GM19035 (cell line): ENCODE measurements around the gene USP54.

Experiments used
- ATAC-seq: cut with Tn5 transposase; IDR thresholded peaks from one replicate; pipeline ENCODE4 v1.9.1; 2021; ENCODE audit not compliant: unreplicated experiment

USP54 gene

GRCh38 chr10:73537288-73537687 is 53.9 kb downstream of the USP54 start:
- no peak for ATAC-seq

DNA sequence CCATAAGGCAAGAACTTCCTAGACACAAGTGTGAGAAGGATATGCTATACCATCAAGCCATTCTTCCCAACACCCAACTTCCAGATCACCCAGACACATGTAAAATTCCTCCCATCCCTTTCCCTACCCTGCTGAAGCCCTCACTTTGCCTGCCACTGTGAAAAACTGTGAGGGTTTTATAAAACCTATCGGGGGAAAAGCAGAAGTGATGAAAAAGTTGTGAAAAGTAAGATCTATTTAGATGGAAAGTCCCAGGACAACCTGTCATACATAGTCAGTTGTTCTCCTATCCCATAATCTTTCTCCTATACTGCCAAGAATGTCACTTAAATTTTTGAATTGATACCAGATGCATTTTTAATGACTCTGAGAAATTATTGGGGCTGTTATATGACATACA is 56.3 kb downstream of the USP54 start:
- ATAC-seq: no peak

- ATAC-seq: no peak
Observed at GRCh38 chr10:73529089-73529832, 61.9 kb downstream of the USP54 start.

GRCh38 chr10:73522263-73522662 is 68.9 kb downstream of the USP54 start:
- no peak for ATAC-seq

- ATAC-seq: no peak
Observed at GRCh38 chr10:73519336-73519735, 71.8 kb downstream of the USP54 start.

- no peak for ATAC-seq
Observed at GRCh38 chr10:73517166-73517888, 73.8 kb downstream of the USP54 start.

- ATAC-seq: no peak
Observed at GRCh38 chr10:73512207-73512743, 78.9 kb downstream of the USP54 start.

DNA sequence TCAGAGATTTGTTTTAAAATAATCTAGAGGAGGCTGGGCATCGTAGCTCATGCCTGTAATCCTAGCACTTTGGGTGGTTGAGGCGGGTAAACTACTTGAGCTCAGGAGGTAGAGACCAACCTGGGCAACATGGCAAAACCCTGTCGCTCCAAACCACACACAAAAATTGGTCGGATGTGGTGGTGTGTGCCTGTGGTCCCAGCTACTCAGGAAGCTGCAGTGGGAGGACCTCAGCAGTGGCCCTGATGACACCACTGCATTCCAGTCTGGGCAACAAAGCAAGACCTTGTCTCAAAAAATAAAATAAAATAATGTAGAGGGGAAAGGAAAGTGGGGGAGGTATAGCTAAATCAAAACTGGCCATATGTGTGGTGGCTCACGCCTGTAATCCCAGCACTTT is 81.4 kb downstream of the USP54 start:
- no peak for ATAC-seq

GRCh38 chr10:73506491-73506890 is 84.7 kb downstream of the USP54 start:
- no peak for ATAC-seq

- ATAC-seq: no peak
Observed at GRCh38 chr10:73506074-73506473, 85.1 kb downstream of the USP54 start.

DNA sequence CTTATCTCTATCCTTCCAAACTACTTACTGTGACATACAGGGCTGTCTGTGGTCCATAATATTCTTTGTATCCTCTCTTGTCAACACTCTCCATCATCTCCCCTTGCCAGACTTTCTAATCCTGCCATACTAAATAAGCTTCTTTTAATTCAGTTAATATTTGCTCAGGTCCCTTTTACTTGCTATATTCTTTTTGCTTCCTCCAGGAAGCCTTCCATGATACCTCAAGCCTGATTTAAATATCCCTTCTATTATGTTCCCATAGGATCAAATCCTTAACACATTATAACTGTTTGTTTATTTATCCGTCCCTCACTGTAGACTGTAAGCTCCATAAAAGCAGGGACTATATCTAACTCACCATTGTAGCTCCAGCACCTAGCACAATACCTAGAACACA is 88.1 kb downstream of the USP54 start:
- ATAC-seq: no peak

GRCh38 chr10:73501651-73502050 is 89.5 kb downstream of the USP54 start:
- ATAC-seq: no peak

DNA sequence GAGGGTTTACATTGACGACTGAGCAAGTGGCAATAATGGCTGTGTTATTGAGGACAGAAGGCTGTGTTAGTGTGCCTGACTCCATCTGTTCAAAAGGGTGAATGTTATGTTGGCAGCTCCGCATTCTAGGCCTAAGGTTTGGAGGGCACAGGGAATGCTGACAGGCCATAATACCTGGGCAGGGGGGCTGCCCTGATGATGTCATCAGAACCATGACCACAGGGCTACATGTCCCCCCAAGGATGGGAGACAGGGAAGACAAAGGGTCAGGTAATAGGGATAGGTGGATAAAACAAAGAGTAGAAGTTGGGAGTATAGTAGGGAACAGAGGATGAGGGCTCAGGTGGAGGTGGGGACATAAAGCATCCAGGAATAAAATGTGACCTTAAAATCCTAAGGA is 93.5 kb downstream of the USP54 start:
- no peak for ATAC-seq

GRCh38 chr10:73495884-73496674 is 95.1 kb downstream of the USP54 start, which contains the start of gene PPP3CB:
Gene PPP3CB, minus strand, starts transcription at chr10:73496024. Its CDS starts 135 bp downstream, at chr10:73495889.
- ATAC-seq: peak; percentile 56

GRCh38 chr10:73495226-73495883 is 95.8 kb downstream of the USP54 start:
- peak; percentile 94 for ATAC-seq

DNA sequence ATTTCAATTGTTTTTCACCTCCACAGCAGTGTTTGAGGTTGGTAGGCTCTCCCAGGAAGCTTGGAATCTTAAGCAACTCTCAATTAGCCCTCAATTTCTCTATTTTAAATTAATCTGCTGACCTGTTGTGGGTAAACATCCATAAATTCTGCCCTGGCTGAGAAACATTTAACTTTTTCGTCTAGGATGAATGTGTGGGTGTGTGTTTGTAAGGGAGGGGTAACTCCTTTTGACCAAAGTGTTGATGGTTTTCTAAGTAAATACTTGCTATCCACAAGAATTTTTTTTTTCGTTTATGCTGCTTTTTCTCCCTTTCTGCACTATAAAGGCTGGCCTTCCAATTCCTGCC is 96.3 kb downstream of the USP54 start:
- no peak for ATAC-seq

- ATAC-seq: no peak
Observed at GRCh38 chr10:73494213-73494612, 96.9 kb downstream of the USP54 start.

GRCh38 chr10:73493781-73494180 is 97.4 kb downstream of the USP54 start:
- no peak for ATAC-seq

DNA sequence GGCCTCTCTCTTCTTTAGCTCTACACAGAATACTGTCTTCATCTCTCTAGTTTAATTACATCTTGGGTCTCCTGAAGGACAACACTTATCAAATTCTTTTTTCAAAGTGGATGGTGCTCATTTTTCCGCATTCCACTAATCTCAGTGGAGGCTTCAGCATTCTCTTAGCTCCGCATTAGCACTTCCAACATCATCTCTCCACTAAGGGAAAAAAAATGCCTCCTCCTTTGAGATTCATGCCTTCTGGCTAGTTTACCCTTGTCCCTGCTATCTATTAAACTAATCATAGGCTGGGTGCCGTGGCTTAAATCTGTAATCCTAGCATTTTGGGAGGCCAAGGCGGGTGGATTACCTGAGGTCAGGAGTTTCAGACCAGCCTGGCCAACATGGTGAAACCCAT is 104.5 kb downstream of the USP54 start:
- ATAC-seq: no peak

GRCh38 chr10:73485320-73485719 is 105.8 kb downstream of the USP54 start:
- ATAC-seq: no peak

- ATAC-seq: no peak
Observed at GRCh38 chr10:73480158-73480557, 111.0 kb downstream of the USP54 start.
